ENCODE results near the gene CSGALNACT2.

CSGALNACT2 gene

GRCh38 chr10:43229208-43230061 lies 91.2 kb downstream of the CSGALNACT2 start:
- DNase-seq (ENCODE audit: low read depth), result no peak

GRCh38 chr10:43230101-43230908 lies 92.1 kb downstream of the CSGALNACT2 start:
- no peak for DNase-seq (ENCODE audit: low read depth)

GRCh38 chr10:43230909-43231522 lies 92.8 kb downstream of the CSGALNACT2 start:
- DNase-seq (ENCODE audit: low read depth), result no peak

GRCh38 chr10:43231523-43232078 lies 93.4 kb downstream of the CSGALNACT2 start:
- no peak for DNase-seq (ENCODE audit: low read depth)

GRCh38 chr10:43233601-43234430 lies 95.6 kb downstream of the CSGALNACT2 start:
- DNase-seq (ENCODE audit: low read depth), result no peak

GRCh38 chr10:43234471-43235041 lies 96.3 kb downstream of the CSGALNACT2 start:
- DNase-seq (ENCODE audit: low read depth), result no peak
